Endodermal cell (in vitro differentiated cells): ENCODE results near the gene PTPRU. TPM values are rescaled to one million over a fixed set of nuclear protein-coding genes. Genes with fewer than 3 reads are reported as not detected.

Experiments
- DNase-seq: peaks from one replicate; pipeline ENCODE4 v3.0.0-alpha.2; 2017
- H3K27ac ChIP-seq: 2 replicates; pipeline ENCODE4 v1.5.1; 2013; ENCODE audit warnings: mild to moderate bottlenecking, low read depth, low read length, moderate library complexity
- H3K27me3 ChIP-seq: 2 replicates; pipeline ENCODE4 v1.6.1; 2013; ENCODE audit warnings: mild to moderate bottlenecking, low read length, moderate library complexity; ENCODE audit not compliant: insufficient read depth, control insufficient read depth, poor library complexity, severe bottlenecking
- H3K36me3 ChIP-seq: 2 replicates; pipeline ENCODE4 v1.7.0; 2013; ENCODE audit warnings: mild to moderate bottlenecking, low read length, moderate library complexity; ENCODE audit not compliant: control insufficient read depth, insufficient read depth
- H3K4me1 ChIP-seq: one replicate; pipeline ENCODE4 v1.7.0; 2013; ENCODE audit warnings: low read length; ENCODE audit not compliant: control insufficient read depth, insufficient read depth
- H3K4me3 ChIP-seq: 2 replicates; pipeline ENCODE4 v1.5.1; 2013; ENCODE audit warnings: mild to moderate bottlenecking, low read length, moderate library complexity
- H3K9ac ChIP-seq: 2 replicates; pipeline ENCODE4 v1.6.1; 2013; ENCODE audit warnings: mild to moderate bottlenecking, low read length, moderate library complexity; ENCODE audit not compliant: poor library complexity, severe bottlenecking; ENCODE audit errors: extremely low read depth
- H3K9me3 ChIP-seq: 2 replicates; pipeline ENCODE4 v1.6.1; 2013; ENCODE audit warnings: mild to moderate bottlenecking, low read length, moderate library complexity; ENCODE audit not compliant: control insufficient read depth
- H3K27ac Mint-ChIP-seq: 2 replicates; pipeline ENCODE4 v1.8.0; 2020; ENCODE audit warnings: mixed read lengths
- H3K27me3 Mint-ChIP-seq: 2 replicates; pipeline ENCODE4 v1.8.0; 2021; ENCODE audit warnings: mild to moderate bottlenecking, mixed read lengths; ENCODE audit not compliant: insufficient read depth
- H3K36me3 Mint-ChIP-seq: 2 replicates; pipeline ENCODE4 v1.8.0; 2020; ENCODE audit warnings: low read depth, mixed read lengths
- H3K4me1 Mint-ChIP-seq: 2 replicates; pipeline ENCODE4 v1.8.0; 2020; ENCODE audit warnings: mixed read lengths
- H3K4me3 Mint-ChIP-seq: 2 replicates; pipeline ENCODE4 v1.8.0; 2020; ENCODE audit warnings: mild to moderate bottlenecking, moderate library complexity, mixed read lengths
- H3K9me3 Mint-ChIP-seq: 2 replicates; pipeline ENCODE4 v1.8.0; 2020; ENCODE audit warnings: mild to moderate bottlenecking, mixed read lengths
- WGBS, 2 experiments: methylation state at CpG; one replicate each; pipeline versions ENCODE4 v1.1.5 to v1.1.7; 2013; ENCODE audit warnings: missing lambda C conversion rate in 2 of 2, mixed read lengths in 1 of 2; ENCODE audit not compliant: insufficient coverage in 1 of 2, insufficient read length in 1 of 2; 5-methylcytosine and 5-hydroxymethylcytosine counted together
- total RNA-seq, 2 donors: library from RNA; stranded (reverse); fragmentation: NEBNext Ultra II Directional in 1 of 2; extraction: Animal tissue kit (Norgen Biotek cat#: 25700) in 1 of 2; gene quantifications; 2 replicates in 1 of 2; 3 replicates in 1 of 2; pipeline ENCODE4 v1.2.1, GENCODE V29; 2021
- TF ChIP-seq, protein P1 (sequence below): fragments of 200-600 bp; sonication (generic); conservative IDR thresholded peaks from 2 replicates; pipeline ENCODE4 v1.5.0; 2021; ENCODE audit warnings: antibody characterized with exemption, mild to moderate bottlenecking

Gene PTPRU
- total RNA-seq, 2 donors from 2014 or later = 49.8 to 73.1 TPM

DNA sequence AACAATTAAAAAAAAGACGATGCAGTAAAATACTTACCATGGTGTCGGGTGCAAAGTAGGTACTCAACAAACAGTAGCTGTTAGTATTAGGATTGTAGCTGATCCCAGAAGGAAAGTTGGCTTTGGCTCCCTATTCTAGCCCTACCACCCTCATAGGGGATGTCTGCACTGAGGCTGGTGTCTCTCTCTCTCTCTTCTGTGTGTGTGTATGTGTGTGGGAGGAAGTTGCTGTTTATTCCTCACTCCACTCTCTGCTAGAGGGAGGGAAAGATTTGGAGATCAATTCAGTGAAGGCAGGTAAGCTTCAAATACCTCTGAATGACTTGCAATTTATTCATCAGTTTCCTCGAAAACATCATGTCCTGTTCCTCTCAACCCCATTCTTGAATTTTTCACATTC lies 124.4 kb downstream of the PTPRU start:
- Mint-ChIP-seq H3K27me3 (peaks cover 11% of the 10 kb centered on the region), H3K9me3 (no peaks in the 10 kb centered on the region), H3K4me3 (no peak overlapping the region), H3K4me1 (peaks cover 9% of the 10 kb centered on the region), H3K36me3 (no peaks in the 10 kb centered on the region), H3K27ac (no peak overlapping the region)
- H3K27me3 ChIP-seq = peaks cover 7% of the 10 kb centered on the region
- TF ChIP-seq, protein P1, sequence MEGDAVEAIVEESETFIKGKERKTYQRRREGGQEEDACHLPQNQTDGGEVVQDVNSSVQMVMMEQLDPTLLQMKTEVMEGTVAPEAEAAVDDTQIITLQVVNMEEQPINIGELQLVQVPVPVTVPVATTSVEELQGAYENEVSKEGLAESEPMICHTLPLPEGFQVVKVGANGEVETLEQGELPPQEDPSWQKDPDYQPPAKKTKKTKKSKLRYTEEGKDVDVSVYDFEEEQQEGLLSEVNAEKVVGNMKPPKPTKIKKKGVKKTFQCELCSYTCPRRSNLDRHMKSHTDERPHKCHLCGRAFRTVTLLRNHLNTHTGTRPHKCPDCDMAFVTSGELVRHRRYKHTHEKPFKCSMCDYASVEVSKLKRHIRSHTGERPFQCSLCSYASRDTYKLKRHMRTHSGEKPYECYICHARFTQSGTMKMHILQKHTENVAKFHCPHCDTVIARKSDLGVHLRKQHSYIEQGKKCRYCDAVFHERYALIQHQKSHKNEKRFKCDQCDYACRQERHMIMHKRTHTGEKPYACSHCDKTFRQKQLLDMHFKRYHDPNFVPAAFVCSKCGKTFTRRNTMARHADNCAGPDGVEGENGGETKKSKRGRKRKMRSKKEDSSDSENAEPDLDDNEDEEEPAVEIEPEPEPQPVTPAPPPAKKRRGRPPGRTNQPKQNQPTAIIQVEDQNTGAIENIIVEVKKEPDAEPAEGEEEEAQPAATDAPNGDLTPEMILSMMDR = no peak
- no peak overlapping the region for H3K27ac ChIP-seq
- no peak overlapping the region for H3K4me3 ChIP-seq
- no peaks in the 10 kb centered on the region for H3K4me1 ChIP-seq
- 92 to 94% methylated on average over 2 to 3 of the region's 3 CpGs for WGBS, 2 experiments
- H3K9me3 ChIP-seq = no peaks in the 10 kb centered on the region
- DNase-seq = peak; percentile 25
- H3K36me3 ChIP-seq = no peaks in the 10 kb centered on the region
- H3K9ac ChIP-seq = no peak overlapping the region

DNA sequence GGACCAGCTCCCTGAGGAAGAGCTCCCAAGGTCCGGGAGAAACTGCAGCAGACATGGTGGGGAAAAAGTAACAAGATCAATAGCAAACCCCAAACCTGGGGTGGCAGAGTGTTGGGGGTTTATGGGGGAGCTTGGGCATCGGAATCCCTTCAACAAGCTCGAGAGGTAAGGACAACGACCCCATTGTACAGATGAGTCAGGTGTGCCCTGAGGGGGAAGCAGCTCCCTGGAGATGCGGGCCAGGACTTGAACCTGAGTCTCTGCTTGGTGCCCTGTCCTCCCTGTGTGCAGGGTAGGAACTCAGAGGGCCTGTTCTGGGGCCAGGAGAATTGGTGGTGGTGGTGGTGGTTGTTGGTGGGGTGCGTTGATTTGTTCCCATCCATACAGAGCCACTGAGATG lies 125.4 kb downstream of the PTPRU start:
- H3K27ac Mint-ChIP-seq = no peak overlapping the region
- no peaks in the 10 kb centered on the region for H3K9me3 ChIP-seq
- TF ChIP-seq, protein P1 = no peak
- no peaks in the 10 kb centered on the region for H3K4me1 ChIP-seq
- no peak overlapping the region for H3K4me3 Mint-ChIP-seq
- H3K36me3 Mint-ChIP-seq = no peaks in the 10 kb centered on the region
- H3K27me3 ChIP-seq = peaks cover 7% of the 10 kb centered on the region
- WGBS, 2 experiments = 80 to 91% methylated on average over 1 to 6 of the region's 6 CpGs
- peak; percentile 16 for DNase-seq
- no peaks in the 10 kb centered on the region for H3K9me3 Mint-ChIP-seq
- H3K36me3 ChIP-seq = no peaks in the 10 kb centered on the region
- no peak overlapping the region for H3K9ac ChIP-seq
- H3K4me1 Mint-ChIP-seq = peaks cover 9% of the 10 kb centered on the region
- no peak overlapping the region for H3K27ac ChIP-seq
- peaks cover 6% of the 10 kb centered on the region for H3K27me3 Mint-ChIP-seq
- no peak overlapping the region for H3K4me3 ChIP-seq

DNA sequence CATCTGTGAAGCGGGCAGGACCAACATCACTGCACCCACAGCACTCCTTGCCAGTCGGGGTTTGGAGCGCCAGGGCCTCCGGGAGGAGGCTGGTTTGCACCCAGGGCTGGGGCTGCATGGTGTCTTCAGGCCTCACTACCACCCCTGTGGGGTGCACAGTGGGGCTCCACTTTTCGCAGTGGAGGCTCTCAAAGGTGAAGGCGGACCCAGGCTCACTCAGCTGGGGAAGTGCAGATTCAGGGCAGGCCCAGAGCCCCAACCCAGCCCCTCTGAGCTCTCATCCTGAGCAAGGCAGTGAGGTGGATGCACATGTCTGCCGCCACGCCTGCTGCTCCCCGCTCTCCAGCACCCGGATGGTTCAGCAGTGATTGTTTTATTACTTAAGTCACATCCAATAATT lies 125.8 kb downstream of the PTPRU start:
- Mint-ChIP-seq H3K9me3 (no peaks in the 10 kb centered on the region), H3K27ac (no peak overlapping the region), H3K27me3 (peaks cover 6% of the 10 kb centered on the region), H3K4me3 (no peak overlapping the region), H3K36me3 (no peaks in the 10 kb centered on the region), H3K4me1 (peaks cover 9% of the 10 kb centered on the region)
- no peaks in the 10 kb centered on the region for H3K4me1 ChIP-seq
- WGBS, 2 experiments = 85 to 93% methylated on average over 10 of the region's 10 CpGs
- no peak overlapping the region for H3K9ac ChIP-seq
- peak; percentile 23 for DNase-seq
- H3K27me3 ChIP-seq = peaks cover 7% of the 10 kb centered on the region
- no peaks in the 10 kb centered on the region for H3K9me3 ChIP-seq
- no peaks in the 10 kb centered on the region for H3K36me3 ChIP-seq
- H3K27ac ChIP-seq = no peak overlapping the region
- TF ChIP-seq, protein P1 = no peak
- H3K4me3 ChIP-seq = no peak overlapping the region
